Caco-2 (cell line): Measurements from ENCODE around the gene CPZ. TPM values are rescaled to one million over a fixed set of nuclear protein-coding genes. Genes with fewer than 3 reads are reported as not detected.
"Not testable (repeated sequence)": the region's sequence is repeated elsewhere in the genome, so short reads cannot be mapped to it uniquely, and the experiment has no call there.

Source experiments
- BruUV-seq: library from RNA; stranded (reverse); fragments of 400-500 nt; replicated peaks from 2 replicates; lab custom pipeline; 2021; lab: Mats Ljungman, UMichigan
- CTCF ChIA-PET: fragments of 300-600 bp; sonication (Branson Sonifier 250); formaldehyde crosslinking; loops from one replicate; lab custom pipeline; 2022; ENCODE audit warnings: antibody characterized with exemption; lab: Charles Lee
- POLR2A ChIA-PET: fragments of 300-600 bp; sonication (Branson Sonifier 250); formaldehyde crosslinking; loops from one replicate; lab custom pipeline; 2022; ENCODE audit warnings: antibody characterized with exemption; lab: Charles Lee
- DNase-seq, 2 experiments: peaks; one replicate each; pipeline versions ENCODE4 v3.0.0 to v3.0.0-alpha.2; 2020 to 2022
- H3K27me3 ChIP-seq: replicated peaks from 2 replicates; pipeline ENCODE4 v1.6.0; 2011; ENCODE audit warnings: low read length; ENCODE audit not compliant: control insufficient read depth, insufficient read depth
- H3K36me3 ChIP-seq: 2 replicates; pipeline ENCODE4 v1.5.1; 2011; ENCODE audit warnings: low read length; ENCODE audit not compliant: control insufficient read depth, insufficient read depth
- H3K4me1 ChIP-seq: fragments of 250-450 bp; sonication (Bioruptor Pico); 2 replicates; pipeline ENCODE4 v1.5.1; 2020; ENCODE audit warnings: mild to moderate bottlenecking
- H3K4me3 ChIP-seq: 2 replicates; pipeline ENCODE4 v1.5.1; 2011; ENCODE audit warnings: low read depth, mild to moderate bottlenecking, control low read depth, low read length
- H3K9me3 ChIP-seq: fragments of 250-450 bp; sonication (Bioruptor Pico); 2 replicates; pipeline ENCODE4 v1.5.1; 2020; ENCODE audit warnings: mild to moderate bottlenecking, moderate library complexity
- H3K27ac Mint-ChIP-seq: one replicate; pipeline ENCODE4 v1.8.0; 2022; ENCODE audit warnings: mixed read lengths; ENCODE audit not compliant: unreplicated experiment
- H3K27me3 Mint-ChIP-seq: one replicate; pipeline ENCODE4 v1.8.0; 2022; ENCODE audit warnings: mixed read lengths; ENCODE audit not compliant: insufficient read depth, unreplicated experiment
- H3K36me3 Mint-ChIP-seq: one replicate; pipeline ENCODE4 v1.8.0; 2022; ENCODE audit warnings: mild to moderate bottlenecking, mixed read lengths; ENCODE audit not compliant: insufficient read depth, unreplicated experiment
- H3K4me1 Mint-ChIP-seq: one replicate; pipeline ENCODE4 v1.8.0; 2022; ENCODE audit warnings: low read depth, mixed read lengths; ENCODE audit not compliant: unreplicated experiment
- H3K4me3 Mint-ChIP-seq: one replicate; pipeline ENCODE4 v1.8.0; 2022; ENCODE audit warnings: mild to moderate bottlenecking, moderate library complexity, mixed read lengths; ENCODE audit not compliant: unreplicated experiment
- H3K9me3 Mint-ChIP-seq: one replicate; pipeline ENCODE4 v1.8.0; 2022; ENCODE audit warnings: mixed read lengths; ENCODE audit not compliant: unreplicated experiment
- CTCF ChIP-seq, 2 experiments: fragments of 200-600 bp in 1 of 2; IDR thresholded peaks; 1 replicate in 1 of 2; 2 replicates in 1 of 2; pipeline versions ENCODE4 v1.5.1 to v1.8.0; 2011 to 2022; ENCODE audit warnings: antibody characterized with exemption in 1 of 2, control low read depth in 1 of 2, inconsistent platforms in 1 of 2, low read depth in 1 of 2, low read length in 1 of 2, mild to moderate bottlenecking in 1 of 2, moderate library complexity in 1 of 2; ENCODE audit not compliant: insufficient read depth in 1 of 2, severe bottlenecking in 1 of 2, unreplicated experiment in 1 of 2
- intact Hi-C: fragments of 100-400 bp; cut with micrococcal nuclease; formaldehyde crosslinking; loops from one replicate; pipeline ENCODE4 v1.10.0; 2022; ENCODE audit not compliant: unreplicated experiment
- total RNA-seq: library from RNA; stranded (reverse); gene quantifications from 2 replicates; pipeline ENCODE4 v1.2.3, GENCODE V29; 2022

CPZ gene
- total RNA-seq, 1 experiment from 2014 or later, result 7.7 TPM

GRCh38 chr4:8574796-8575370, 17.7 kb upstream of the CPZ start:
- Histone ChIP-seq H3K9me3 (no peaks in the 10 kb centered on the region), H3K4me3 (no peak overlapping the region), H3K27me3 (no peaks in the 10 kb centered on the region), H3K4me1 (peaks cover 12% of the 10 kb centered on the region), H3K36me3 (no peaks in the 10 kb centered on the region)
- H3K4me3 Mint-ChIP-seq, result no peak overlapping the region
- no peak overlapping the region for H3K27ac Mint-ChIP-seq
- no peaks in the 10 kb centered on the region for H3K9me3 Mint-ChIP-seq
- no peak for TF ChIP-seq CTCF (IDR thresholded peaks at IDR 0.05; ENCODE audit: insufficient read depth in 1 of 2, low read depth in 1 of 2, low read length in 1 of 2, severe bottlenecking in 1 of 2, unreplicated experiment in 1 of 2)
- H3K4me1 Mint-ChIP-seq, result peaks cover 14% of the 10 kb centered on the region
- peak in 1 of 2 experiments; percentile 14 for DNase-seq
- ChIA-PET CTCF (no interaction called here), POLR2A (no interaction called here)
- BruUV-seq, result no TSS peak
- H3K27me3 Mint-ChIP-seq, result peaks cover 12% of the 10 kb centered on the region
- peaks cover 6% of the 10 kb centered on the region for H3K36me3 Mint-ChIP-seq
- intact Hi-C loops, result loop anchor here (5.0 kb wide), 1 partner anchor 43 kb away; no protein-coding TSS in a partner anchor

GRCh38 chr4:8575457-8575856, 17.1 kb upstream of the CPZ start:
- no TSS peak for BruUV-seq
- Mint-ChIP-seq H3K27me3 (peaks cover 15% of the 10 kb centered on the region), H3K9me3 (no peaks in the 10 kb centered on the region), H3K27ac (no peak overlapping the region), H3K36me3 (peaks cover 6% of the 10 kb centered on the region), H3K4me1 (peaks cover 14% of the 10 kb centered on the region), H3K4me3 (no peak overlapping the region)
- peak in 1 of 2 experiments; percentile 10 for DNase-seq
- POLR2A ChIA-PET, result no interaction called here
- Histone ChIP-seq H3K4me1 (peaks cover 12% of the 10 kb centered on the region), H3K4me3 (no peak overlapping the region), H3K27me3 (no peaks in the 10 kb centered on the region), H3K9me3 (no peaks in the 10 kb centered on the region), H3K36me3 (no peaks in the 10 kb centered on the region)
- intact Hi-C loops, result no loop called here
- TF ChIP-seq CTCF (IDR thresholded peaks at IDR 0.05; ENCODE audit: insufficient read depth in 1 of 2, low read depth in 1 of 2, low read length in 1 of 2, severe bottlenecking in 1 of 2, unreplicated experiment in 1 of 2), result no peak
- CTCF ChIA-PET, result no interaction called here

GRCh38 chr4:8576591-8576990, 16.0 kb upstream of the CPZ start:
- peaks cover 14% of the 10 kb centered on the region for H3K4me1 Mint-ChIP-seq
- H3K4me3 Mint-ChIP-seq, H3K36me3 ChIP-seq, H3K27ac Mint-ChIP-seq, H3K36me3 Mint-ChIP-seq, H3K4me3 ChIP-seq, CTCF ChIA-PET, intact Hi-C loops, H3K9me3 Mint-ChIP-seq, H3K27me3 ChIP-seq, POLR2A ChIA-PET, BruUV-seq, DNase-seq, H3K9me3 ChIP-seq: not testable (repeated sequence)
- H3K4me1 ChIP-seq, result peaks cover 12% of the 10 kb centered on the region
- peaks cover 15% of the 10 kb centered on the region for H3K27me3 Mint-ChIP-seq
